Neural progenitor cell (in vitro differentiated cells): ENCODE results near the gene JMJD4. TPM values are rescaled to one million over a fixed set of nuclear protein-coding genes. Genes with fewer than 3 reads are reported as not detected.

ENCODE experiments used
- DNase-seq: peaks from one replicate; pipeline ENCODE4 v3.0.0-alpha.2; 2016; ENCODE audit warnings: low spot score
- H2AFZ ChIP-seq: fragments of 200-600 bp; sonication (generic); replicated peaks from 2 replicates; pipeline ENCODE4 v1.6.1; 2016; ENCODE audit warnings: antibody characterized with exemption
- H3F3A ChIP-seq: fragments of 200-600 bp; sonication (generic); 2 replicates; pipeline ENCODE4 v1.6.1; 2016; ENCODE audit warnings: antibody characterized with exemption, low read depth
- H3K27ac ChIP-seq: fragments of 200-600 bp; sonication (generic); 2 replicates; pipeline ENCODE4 v1.5.1; 2016; ENCODE audit warnings: mild to moderate bottlenecking
- H3K27me3 ChIP-seq: fragments of 200-600 bp; sonication (generic); 2 replicates; pipeline ENCODE4 v1.6.1; 2016; ENCODE audit warnings: mild to moderate bottlenecking, moderate library complexity
- H3K36me3 ChIP-seq: fragments of 200-600 bp; sonication (generic); 2 replicates; pipeline ENCODE4 v1.5.1; 2016
- H3K4me1 ChIP-seq: fragments of 200-600 bp; sonication (generic); 2 replicates; pipeline ENCODE4 v1.6.1; 2016; ENCODE audit warnings: mixed run types
- H3K4me2 ChIP-seq: fragments of 200-600 bp; sonication (generic); 2 replicates; pipeline ENCODE4 v1.6.1; 2016
- H3K4me3 ChIP-seq: fragments of 200-600 bp; sonication (generic); 2 replicates; pipeline ENCODE4 v1.5.1; 2016
- H3K79me2 ChIP-seq: fragments of 200-600 bp; sonication (generic); 2 replicates; pipeline ENCODE4 v1.6.1; 2016; ENCODE audit warnings: low read depth
- H3K9ac ChIP-seq: fragments of 200-600 bp; sonication (generic); 2 replicates; pipeline ENCODE4 v1.6.1; 2016
- H3K9me3 ChIP-seq: fragments of 200-600 bp; sonication (generic); 2 replicates; pipeline ENCODE4 v1.5.1; 2016; ENCODE audit warnings: low read depth
- H4K20me1 ChIP-seq: fragments of 200-600 bp; sonication (generic); 2 replicates; pipeline ENCODE4 v1.6.1; 2016; ENCODE audit warnings: low read depth
- H3K27ac Mint-ChIP-seq: 3 replicates; pipeline ENCODE4 v1.8.0; 2021; ENCODE audit warnings: mixed read lengths
- H3K27me3 Mint-ChIP-seq: 2 replicates; pipeline ENCODE4 v1.8.0; 2022; ENCODE audit warnings: low read depth, mild to moderate bottlenecking, inconsistent platforms, moderate library complexity, mixed read lengths; ENCODE audit not compliant: insufficient read depth
- H3K36me3 Mint-ChIP-seq: 3 replicates; pipeline ENCODE4 v1.8.0; 2021; ENCODE audit warnings: mixed read lengths
- H3K4me1 Mint-ChIP-seq: 3 replicates; pipeline ENCODE4 v1.8.0; 2021; ENCODE audit warnings: mixed read lengths
- H3K4me3 Mint-ChIP-seq: 3 replicates; pipeline ENCODE4 v1.8.0; 2021; ENCODE audit warnings: mild to moderate bottlenecking, moderate library complexity, mixed read lengths
- H3K9me3 Mint-ChIP-seq: 3 replicates; pipeline ENCODE4 v1.8.0; 2020; ENCODE audit warnings: mixed read lengths
- EZH2 ChIP-seq: fragments of 200-600 bp; sonication (generic); IDR thresholded peaks from 2 replicates; pipeline ENCODE4 v1.6.1; 2017; ENCODE audit warnings: antibody characterized with exemption, mild to moderate bottlenecking, moderate library complexity
- EZH2phosphoT487 ChIP-seq: fragments of 200-600 bp; sonication (generic); IDR thresholded peaks from 2 replicates; pipeline ENCODE4 v1.6.1; 2017; ENCODE audit warnings: antibody characterized with exemption
- total RNA-seq: library from RNA; depleted of rRNA; stranded (reverse); fragments of >200 nt; gene quantifications from 2 replicates; pipeline ENCODE4 v1.2.3, GENCODE V29; 2015; ENCODE audit warnings: low replicate concordance
- TF ChIP-seq, protein P1 (sequence below): fragments of 200-600 bp; sonication (generic); IDR thresholded peaks from 2 replicates; pipeline ENCODE4 v1.5.1; 2017; ENCODE audit warnings: antibody characterized with exemption, mild to moderate bottlenecking

JMJD4 gene
- total RNA-seq, 1 donor from 2014 or later: 7.5 TPM

- Histone ChIP-seq H2AFZ (no peak overlapping the region), H3K27ac (no peak overlapping the region), H3K4me1 (peaks cover 13% of the 10 kb centered on the region), H3K4me3 (no peak overlapping the region), H3K9ac (no peak overlapping the region), H4K20me1 (peaks cover 29% of the 10 kb centered on the region), H3K36me3 (no peaks in the 10 kb centered on the region), H3K9me3 (no peaks in the 10 kb centered on the region), H3K79me2 (peaks cover 21% of the 10 kb centered on the region), H3F3A (peaks cover 29% of the 10 kb centered on the region), H3K27me3 (peaks cover 5% of the 10 kb centered on the region), H3K4me2 (no peak overlapping the region)
- DNase-seq: no peak
- H3K27me3 Mint-ChIP-seq: peaks cover 5% of the 10 kb centered on the region
- H3K9me3 Mint-ChIP-seq: no peaks in the 10 kb centered on the region
- TF ChIP-seq EZH2phosphoT487 (no peak), EZH2 (no peak)
- TF ChIP-seq, protein P1, sequence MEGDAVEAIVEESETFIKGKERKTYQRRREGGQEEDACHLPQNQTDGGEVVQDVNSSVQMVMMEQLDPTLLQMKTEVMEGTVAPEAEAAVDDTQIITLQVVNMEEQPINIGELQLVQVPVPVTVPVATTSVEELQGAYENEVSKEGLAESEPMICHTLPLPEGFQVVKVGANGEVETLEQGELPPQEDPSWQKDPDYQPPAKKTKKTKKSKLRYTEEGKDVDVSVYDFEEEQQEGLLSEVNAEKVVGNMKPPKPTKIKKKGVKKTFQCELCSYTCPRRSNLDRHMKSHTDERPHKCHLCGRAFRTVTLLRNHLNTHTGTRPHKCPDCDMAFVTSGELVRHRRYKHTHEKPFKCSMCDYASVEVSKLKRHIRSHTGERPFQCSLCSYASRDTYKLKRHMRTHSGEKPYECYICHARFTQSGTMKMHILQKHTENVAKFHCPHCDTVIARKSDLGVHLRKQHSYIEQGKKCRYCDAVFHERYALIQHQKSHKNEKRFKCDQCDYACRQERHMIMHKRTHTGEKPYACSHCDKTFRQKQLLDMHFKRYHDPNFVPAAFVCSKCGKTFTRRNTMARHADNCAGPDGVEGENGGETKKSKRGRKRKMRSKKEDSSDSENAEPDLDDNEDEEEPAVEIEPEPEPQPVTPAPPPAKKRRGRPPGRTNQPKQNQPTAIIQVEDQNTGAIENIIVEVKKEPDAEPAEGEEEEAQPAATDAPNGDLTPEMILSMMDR: no peak
- H3K36me3 Mint-ChIP-seq: no peaks in the 10 kb centered on the region
- peaks cover 33% of the 10 kb centered on the region for H3K4me1 Mint-ChIP-seq
- no peak overlapping the region for H3K4me3 Mint-ChIP-seq
- no peak overlapping the region for H3K27ac Mint-ChIP-seq
These were observed 4.4 kb downstream of the JMJD4 start for GRCh38 chr1:227730630-227731151.

DNA sequence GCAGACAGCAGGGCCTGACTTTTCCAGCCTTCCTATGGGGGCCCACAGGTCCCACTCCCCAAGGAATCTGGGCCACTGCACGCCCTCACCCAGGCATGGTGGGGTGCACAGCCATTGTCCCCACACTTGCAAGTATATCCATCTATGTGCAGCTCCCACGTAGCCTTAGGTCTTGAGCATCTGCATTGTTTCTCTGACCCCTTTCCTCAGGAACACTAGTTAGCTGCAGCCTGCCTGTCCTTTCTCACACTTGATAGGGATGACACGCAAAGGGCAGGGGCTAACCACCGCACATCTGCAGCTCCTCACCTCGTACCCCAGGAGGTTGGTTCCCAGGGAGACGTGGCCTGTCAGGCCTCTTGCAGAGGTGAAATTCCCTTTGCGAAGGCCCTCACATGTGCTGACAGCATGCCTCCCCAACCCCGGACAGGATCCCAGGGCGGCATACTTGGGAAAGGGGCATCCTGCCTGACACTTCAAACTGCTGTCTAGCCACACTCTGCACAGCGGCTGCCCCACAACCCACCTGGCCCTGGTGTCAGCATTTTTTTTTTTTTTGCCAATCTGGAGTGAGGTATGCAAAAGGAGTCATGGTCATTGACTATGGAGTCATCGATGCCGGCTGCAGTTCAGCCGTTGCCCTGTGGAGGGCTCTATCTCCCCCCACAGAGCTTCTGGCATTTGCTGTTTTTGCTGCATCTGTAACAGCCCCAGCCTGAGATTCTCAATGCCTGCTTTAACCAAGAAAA, 5.0 kb downstream of the JMJD4 start:
- H3K27ac Mint-ChIP-seq: peak overlapping the region; percentile 66
- Histone ChIP-seq H3K79me2 (peaks cover 17% of the 10 kb centered on the region), H3F3A (peaks cover 29% of the 10 kb centered on the region), H3K9ac (no peak overlapping the region), H3K4me1 (peaks cover 13% of the 10 kb centered on the region), H3K4me3 (no peak overlapping the region), H3K4me2 (no peak overlapping the region), H3K27ac (no peak overlapping the region), H3K27me3 (peaks cover 5% of the 10 kb centered on the region), H3K36me3 (no peaks in the 10 kb centered on the region), H3K9me3 (no peaks in the 10 kb centered on the region), H2AFZ (no peak overlapping the region), H4K20me1 (peaks cover 29% of the 10 kb centered on the region)
- peak; percentile 53 for DNase-seq
- H3K4me1 Mint-ChIP-seq: peaks cover 33% of the 10 kb centered on the region
- no peaks in the 10 kb centered on the region for H3K36me3 Mint-ChIP-seq
- H3K4me3 Mint-ChIP-seq: peak overlapping the region; percentile 77
- TF ChIP-seq, protein P1: peak; percentile 66
- no peak for TF ChIP-seq EZH2
- TF ChIP-seq EZH2phosphoT487: no peak
- peaks cover 5% of the 10 kb centered on the region for H3K27me3 Mint-ChIP-seq
- H3K9me3 Mint-ChIP-seq: no peaks in the 10 kb centered on the region

- peaks cover 9% of the 10 kb centered on the region for H3K79me2 ChIP-seq
- no peak overlapping the region for H2AFZ ChIP-seq
- Mint-ChIP-seq H3K4me3 (peak overlapping the region; percentile 88), H3K27ac (peak overlapping the region; percentile 66), H3K4me1 (peaks cover 32% of the 10 kb centered on the region), H3K36me3 (no peaks in the 10 kb centered on the region), H3K27me3 (peaks cover 3% of the 10 kb centered on the region), H3K9me3 (no peaks in the 10 kb centered on the region)
- peak overlapping the region; percentile 67 for H3K4me3 ChIP-seq
- no peaks in the 10 kb centered on the region for H3K36me3 ChIP-seq
- peaks cover 5% of the 10 kb centered on the region for H3K27me3 ChIP-seq
- H3F3A ChIP-seq: peaks cover 29% of the 10 kb centered on the region
- peak overlapping the region; percentile 91 for H3K4me2 ChIP-seq
- peaks cover 29% of the 10 kb centered on the region for H4K20me1 ChIP-seq
- peak overlapping the region; percentile 49 for H3K9ac ChIP-seq
- H3K4me1 ChIP-seq: peaks cover 12% of the 10 kb centered on the region
- no peak for DNase-seq
- TF ChIP-seq EZH2phosphoT487: no peak
- TF ChIP-seq, protein P1: no peak
- TF ChIP-seq EZH2: no peak
- no peak overlapping the region for H3K27ac ChIP-seq
- no peaks in the 10 kb centered on the region for H3K9me3 ChIP-seq
These were observed 5.8 kb downstream of the JMJD4 start for GRCh38 chr1:227729144-227729880.
